Measurements from ENCODE around the gene ZNF365.

- TF ChIP-seq CTCF (IDR thresholded peaks at IDR 0.05) (no peak), EP300 (IDR thresholded peaks at IDR 0.05) (no peak)
Measured at GRCh38 chr10:62332406-62332805, 41.8 kb upstream of the ZNF365 start.

Measured in tibial nerve (tissue), 4 donors.